ENCODE measurements around the gene RGS19.

RGS19 gene

GRCh38 chr20:64047968-64048401, 31.3 kb downstream of the RGS19 start:
- DNase-seq = no peak

DNA sequence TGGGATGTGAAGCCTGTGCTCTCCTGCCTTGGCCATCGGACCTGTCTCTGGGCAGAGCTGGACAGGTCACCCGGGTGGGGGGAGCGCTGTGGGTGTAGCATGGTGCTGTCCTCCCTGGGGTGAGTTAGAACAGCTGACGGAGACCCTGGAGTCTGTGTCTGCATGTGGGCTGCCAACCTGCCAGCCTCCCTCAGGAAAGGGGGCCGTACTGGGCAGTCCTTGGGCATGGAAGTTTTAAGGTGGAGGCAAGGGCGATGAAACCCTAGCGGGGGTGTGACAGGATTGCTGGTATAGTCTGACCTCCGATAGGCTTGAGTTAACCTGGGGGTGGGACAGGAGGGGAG, 32.3 kb downstream of the RGS19 start:
- DNase-seq = no peak

- no peak for DNase-seq
Observed at GRCh38 chr20:64045346-64046011, 33.8 kb downstream of the RGS19 start.

DNA sequence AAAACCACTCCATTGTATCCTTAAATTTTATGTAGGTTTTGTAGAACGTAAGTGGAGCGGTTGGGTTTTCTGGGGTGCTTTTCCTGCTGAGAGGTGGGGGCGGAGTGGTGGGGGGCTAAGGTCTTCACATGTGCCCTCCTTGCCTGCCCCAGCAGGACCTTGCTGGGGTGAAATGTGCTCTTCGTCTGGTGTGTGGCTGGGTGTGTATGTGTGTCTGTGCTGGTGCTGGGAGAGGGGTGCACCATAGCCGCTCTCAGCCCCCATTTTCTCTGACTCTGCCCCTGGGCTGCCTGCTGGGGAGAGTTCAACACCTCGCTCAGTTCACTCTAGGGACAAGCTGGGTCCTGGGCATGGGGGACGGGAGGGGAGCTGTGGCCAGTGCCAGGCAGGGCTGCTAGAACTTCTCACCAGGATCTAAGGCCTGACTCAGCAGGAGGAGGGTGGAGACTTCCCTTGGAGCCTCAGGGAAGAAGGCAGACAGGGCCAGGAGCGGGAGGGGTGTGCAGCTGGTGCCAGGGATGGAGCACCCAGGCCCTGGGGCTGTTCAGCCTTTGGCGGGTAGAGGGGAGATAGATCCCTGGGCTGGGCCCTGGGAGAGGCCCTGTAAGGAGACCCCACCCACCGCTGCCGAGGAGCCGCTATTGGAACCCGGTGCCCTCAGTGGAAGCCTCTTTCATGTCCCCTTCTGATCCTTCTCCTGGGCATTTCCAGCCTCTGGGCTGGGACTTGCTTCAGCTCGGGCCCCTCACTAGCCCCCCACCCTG, 34.7 kb downstream of the RGS19 start:
- DNase-seq = no peak

DNA sequence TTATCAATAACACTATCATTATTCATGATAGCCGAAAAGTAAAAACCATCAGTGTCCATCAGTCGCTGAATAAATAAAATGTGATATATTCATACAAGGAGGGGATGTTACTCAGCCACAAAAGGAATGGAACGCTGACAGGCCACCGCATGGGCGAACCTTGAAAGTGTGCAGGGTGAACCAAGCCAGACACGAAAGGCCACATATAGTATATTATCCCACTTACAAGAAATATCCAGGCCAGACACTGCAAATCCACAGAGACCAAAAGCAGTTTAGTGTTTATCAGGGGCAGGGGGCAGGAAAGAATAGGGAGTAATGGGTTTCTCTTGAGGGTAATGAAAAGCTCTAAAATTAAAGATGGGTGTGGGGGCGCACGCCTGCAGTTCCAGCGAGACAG, 35.5 kb downstream of the RGS19 start:
- DNase-seq = no peak

- DNase-seq = no peak
Observed at GRCh38 chr20:64042054-64042781, 37.1 kb downstream of the RGS19 start.

DNA sequence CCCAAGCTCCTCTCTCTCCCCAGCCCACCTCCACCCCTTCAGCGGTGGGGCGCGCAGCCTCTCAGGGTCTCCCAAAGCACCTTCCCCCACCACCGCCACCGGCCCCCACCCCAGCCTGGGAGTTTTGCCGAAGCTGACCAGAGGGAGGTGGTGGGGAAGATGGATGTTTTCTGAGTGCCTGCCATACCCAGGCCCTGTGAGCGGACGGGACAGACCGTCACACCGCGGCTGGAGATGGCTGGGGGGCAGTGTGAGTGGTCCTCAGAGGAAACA, 37.6 kb downstream of the RGS19 start:
- no peak for DNase-seq

DNA sequence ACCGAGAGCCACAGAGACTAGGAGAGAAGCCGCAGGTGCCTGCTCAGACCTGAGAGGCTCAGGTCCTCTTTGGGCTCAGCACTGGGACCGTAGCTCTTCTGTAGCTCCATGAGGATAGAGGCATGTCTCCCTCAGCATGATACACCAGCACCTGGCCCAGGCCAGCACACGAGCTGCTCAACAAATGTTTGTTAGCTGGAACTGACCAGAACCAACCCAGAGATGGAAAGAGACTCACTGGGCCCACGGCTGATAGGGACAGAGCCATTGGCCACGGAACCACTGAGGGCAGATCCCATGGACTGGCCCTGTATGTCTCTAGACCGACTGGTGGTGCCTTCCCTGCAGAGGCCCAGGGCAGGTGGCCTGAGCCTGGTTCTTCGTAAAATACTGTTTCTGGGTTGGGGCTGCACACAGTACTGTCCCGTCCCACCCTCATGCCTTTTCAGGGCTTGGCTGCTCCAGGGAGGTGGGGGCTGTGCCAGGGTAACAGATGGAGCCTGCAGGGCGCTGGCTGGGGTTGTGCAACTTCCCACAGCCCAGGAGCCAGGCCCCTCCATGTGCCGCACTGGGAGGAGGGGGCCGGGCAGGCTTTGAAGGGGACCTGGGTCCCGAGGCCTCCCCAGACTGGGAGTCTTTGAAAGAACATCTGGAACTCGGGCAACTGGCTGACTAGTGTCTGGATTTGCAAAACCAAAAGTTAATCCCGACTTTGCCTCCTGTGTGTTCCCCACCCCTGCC, 38.1 kb downstream of the RGS19 start:
- no peak for DNase-seq

DNA sequence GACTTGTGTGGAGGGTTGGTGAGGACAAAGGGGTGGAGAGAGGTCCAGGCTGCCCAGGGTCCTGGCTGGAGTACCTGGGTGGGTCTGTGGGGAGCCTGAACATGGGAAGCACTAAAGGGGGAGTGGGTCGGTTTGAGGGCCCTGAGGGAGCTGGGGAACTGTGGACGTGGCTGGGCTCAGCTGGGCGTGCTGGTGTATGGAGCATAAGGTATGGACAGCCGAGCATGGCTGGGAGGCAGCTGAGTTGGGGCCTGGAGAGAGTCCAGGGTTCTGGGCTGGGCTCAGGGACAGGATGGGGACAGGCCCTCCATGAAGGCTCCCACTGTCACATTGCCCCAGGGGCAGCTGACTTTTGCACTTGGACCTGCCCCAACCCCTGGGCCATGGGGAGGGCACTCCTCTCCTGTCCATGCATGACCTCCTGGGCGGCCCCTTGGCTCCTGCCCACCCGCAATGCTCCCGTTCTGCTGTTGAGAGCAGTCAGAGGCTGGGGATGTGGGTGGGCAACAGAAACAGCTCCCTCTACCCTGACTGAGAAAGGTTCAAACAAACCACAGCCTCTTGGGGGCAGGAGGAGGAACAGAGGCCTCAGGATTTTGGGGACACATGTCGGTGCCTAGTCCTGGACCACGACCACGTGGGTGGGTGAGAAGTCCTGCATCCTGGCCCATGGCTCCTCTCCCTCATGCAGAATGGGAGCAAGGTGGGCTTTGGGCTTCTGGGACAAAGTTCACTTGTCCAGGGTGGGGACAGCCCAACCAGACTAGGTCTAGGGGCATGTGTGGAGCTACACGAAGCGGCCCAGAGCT, 38.9 kb downstream of the RGS19 start:
- no peak for DNase-seq

DNA sequence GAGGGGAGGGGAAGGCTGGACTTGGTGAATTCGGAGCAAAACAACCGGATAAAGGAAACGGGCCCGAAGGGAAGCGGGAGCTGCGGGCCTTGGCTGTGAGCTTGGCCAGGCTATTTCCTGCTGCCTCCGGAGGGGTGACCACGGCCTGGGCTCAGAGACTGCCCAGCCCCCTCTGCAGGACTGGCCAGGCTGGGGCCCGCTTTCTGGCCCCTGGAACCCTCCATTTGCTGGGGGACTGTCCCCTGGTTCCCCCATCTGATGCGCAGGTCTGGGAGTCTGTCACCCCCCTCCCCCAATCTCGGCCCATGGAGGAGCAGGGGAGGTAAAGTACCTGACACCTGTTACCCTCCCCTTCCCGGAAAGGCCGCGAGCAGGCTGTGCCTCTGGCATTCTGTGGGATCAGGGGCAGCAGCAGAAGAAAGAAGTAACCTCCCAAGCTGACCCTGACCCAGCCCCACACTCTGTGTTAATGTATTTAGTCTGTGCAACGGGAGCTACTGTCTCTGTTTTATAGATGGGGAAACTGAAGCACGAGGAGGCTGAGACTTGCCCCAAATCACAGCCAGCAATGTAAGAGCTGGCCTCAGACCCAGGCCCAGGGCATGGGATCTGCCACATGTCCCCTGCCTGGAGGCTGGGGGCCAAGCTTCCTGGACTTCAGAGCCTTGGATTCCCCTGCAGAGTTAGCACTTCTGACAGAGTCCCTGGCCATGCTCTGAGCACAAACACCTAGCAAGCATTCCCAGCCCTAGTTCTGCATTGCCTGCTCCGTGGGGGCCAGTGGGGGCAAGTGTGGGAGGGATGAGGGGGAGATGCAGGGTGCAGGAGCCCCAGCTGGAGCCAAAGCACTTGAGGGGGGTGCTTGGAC, 39.8 kb downstream of the RGS19 start:
- no peak for DNase-seq

- DNase-seq = no peak
Observed at GRCh38 chr20:64038565-64039292, 40.6 kb downstream of the RGS19 start.

- DNase-seq = no peak
Observed at GRCh38 chr20:64038224-64038564, 41.1 kb downstream of the RGS19 start.

DNA sequence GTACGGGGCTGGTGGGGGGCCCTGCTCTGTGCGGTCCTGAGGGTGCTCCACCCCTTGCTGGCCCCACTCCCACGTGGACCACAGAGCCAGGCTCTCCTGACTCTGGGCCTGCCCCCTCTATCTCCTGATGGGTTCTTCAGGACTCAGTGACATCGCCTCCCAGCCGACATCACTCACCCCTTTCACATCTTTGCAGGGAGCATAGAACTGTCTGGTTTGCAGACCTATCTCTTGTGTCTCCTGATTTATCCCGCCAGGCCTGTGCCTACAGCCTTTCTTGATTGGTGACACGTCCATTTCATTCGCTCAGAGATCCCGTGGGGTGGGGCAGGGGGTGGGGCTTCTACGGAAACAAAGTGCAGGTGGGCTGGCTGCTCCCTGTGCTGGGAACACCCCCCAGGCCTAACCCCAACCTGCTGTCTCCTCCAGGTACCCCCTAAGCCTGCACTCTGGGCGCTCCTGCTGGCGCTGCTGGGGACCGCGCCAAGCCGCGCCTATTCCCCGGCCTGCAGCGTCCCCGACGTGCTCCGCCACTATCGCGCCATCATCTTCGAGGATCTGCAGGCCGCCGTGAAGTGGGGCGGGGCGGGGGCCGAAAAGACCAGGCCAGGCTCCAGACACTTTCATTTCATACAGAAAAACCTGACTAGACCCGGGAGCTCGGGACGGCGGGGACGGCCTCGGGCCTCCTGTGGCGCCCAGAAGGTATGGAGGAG, 41.7 kb downstream of the RGS19 start:
- DNase-seq = no peak

GRCh38 chr20:64037199-64037497, 42.2 kb downstream of the RGS19 start:
- DNase-seq = no peak

DNA sequence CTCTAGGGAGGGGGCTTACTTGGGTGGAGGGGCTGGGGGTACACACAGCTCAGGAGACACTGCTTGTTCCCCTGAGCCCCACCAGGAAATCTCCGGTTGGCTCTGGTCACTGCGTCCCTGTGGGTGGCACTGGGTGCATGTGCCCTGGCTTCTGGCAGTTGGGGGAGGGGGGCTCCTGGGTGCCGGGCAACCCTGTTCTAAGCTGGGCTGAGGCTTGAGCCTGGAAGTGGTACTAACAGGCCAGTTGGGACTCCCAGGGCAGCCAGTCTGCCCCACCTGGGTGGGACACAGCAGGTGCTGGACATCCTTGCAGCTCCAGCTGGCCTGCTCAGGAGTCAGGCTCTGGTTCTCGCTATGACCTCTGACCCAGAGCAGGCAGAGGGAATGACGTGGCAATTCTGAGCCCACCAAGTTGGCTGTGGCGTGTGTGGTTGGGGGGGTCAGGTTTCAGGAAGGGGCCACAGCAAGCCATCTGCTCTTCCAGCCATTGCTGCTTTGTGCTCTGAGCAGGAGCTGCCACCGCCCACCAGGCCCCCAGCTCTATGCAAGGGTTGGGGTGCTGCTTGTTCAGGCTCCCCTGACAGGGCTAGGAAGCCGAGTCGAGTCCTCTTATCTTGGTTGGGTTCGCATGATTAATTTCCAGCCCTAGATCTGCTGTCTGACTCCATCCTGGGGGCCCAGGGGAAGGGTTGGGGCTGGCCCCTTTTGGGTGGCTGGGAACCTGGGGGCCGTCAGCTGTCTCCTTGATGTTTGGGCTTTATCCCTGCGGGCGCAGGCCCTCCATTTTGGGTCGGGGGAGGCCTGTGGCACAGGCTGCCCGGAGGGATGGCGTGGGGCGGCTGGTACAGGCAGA, 42.7 kb downstream of the RGS19 start:
- no peak for DNase-seq

GRCh38 chr20:64035933-64036345, 43.4 kb downstream of the RGS19 start, which contains the start of gene C20orf204:
Gene C20orf204, plus strand, starts transcription at chr20:64036182. Its CDS starts 142 bp downstream, at chr20:64036324.
- DNase-seq = no peak

- no peak for DNase-seq
Observed at GRCh38 chr20:64035066-64035932, 44.0 kb downstream of the RGS19 start.

DNA sequence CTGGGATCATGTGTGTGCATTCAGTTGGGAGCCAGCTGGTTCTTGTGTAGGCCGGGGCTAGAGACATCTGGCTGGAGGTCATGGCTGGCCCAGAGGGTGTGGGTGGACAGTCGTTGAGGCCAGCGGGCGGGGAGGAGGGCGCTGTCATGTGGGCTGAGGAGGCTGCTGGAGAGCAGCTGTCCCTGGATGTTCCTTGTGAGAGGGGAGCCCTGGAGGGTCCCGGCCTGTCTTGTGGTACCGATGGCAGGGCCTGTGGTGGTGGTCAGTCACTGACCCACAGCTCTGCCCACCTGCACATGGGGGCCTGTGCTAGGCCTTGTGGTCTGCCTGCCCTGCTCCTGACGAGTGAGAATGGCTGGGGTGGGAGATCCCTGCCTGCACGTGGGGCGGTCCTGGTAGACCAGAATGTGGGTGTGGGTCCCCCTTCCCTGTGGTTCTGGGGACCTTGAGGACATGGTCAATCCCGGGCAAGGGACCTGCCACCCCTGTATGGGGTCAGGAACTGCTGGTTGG, 45.3 kb downstream of the RGS19 start:
- no peak for DNase-seq
